NCI-H1105 treated with DMSO at 0.1 percent for 48 hours (cell line): ENCODE measurements around the gene CDH12.
"Not testable (repeated sequence)": the region's sequence is repeated elsewhere in the genome, so short reads cannot be mapped to it uniquely, and the experiment has no call there.

Experiments
- DNase-seq: peaks from one replicate; lab custom pipeline; 2025; lab: John Stamatoyannopoulos, UW

Gene CDH12

DNA sequence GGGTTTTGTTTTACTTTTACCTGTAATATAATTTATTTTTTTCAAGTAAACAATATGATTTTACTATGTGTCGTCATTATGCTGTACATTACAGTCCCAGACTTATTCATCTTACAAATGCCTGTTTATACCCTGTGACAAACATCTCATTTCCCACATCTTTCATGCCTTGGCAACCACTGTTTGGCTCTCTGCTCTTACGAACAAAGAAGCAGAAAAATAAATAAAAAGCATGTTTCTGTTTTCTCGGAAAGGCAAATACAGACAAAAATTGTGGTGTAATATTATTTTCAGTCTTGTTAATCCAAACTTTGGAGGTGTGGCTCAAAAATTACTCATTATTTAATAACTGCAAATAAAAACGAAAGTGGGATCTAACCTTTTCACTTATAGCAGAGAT, 393.0 kb downstream of the CDH12 start:
- no peak for DNase-seq

DNA sequence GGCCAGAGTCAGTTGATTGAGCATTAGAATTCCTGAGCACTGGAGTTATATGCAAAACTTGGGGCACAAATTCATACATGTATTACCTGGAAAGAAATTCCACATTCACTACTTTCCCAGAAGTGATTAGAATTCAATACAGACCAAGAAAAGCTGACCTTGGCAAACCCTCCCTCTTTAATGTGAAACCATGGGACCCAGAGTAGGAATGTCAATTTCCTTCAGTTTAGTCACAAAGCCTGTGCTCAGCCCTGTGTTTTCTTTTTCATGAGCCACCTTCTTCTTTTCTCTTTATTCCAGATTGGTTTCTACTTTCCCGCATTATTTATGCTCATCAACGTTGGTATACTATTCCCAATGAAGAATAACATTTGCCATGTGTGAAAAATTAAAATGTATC, 420.2 kb downstream of the CDH12 start:
- DNase-seq, result no peak

DNA sequence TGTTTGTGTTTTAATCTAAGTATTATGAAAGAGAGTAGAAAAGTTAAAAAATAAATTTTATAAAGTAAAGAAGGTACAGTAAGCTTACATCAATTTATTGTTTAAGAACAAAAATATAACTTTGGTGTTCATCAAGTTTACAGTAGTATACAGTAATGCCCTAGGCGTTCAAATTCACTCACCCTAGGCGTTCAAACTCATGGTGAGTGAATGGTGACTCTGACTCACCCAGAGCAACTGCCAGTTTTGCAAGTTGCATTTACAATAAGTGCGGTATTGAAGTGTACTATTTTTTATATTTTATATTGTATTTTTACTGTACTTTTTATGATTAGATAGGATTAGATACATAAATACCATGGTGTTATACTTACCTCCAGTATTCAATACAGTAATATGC, 421.3 kb downstream of the CDH12 start:
- DNase-seq, result no peak

DNA sequence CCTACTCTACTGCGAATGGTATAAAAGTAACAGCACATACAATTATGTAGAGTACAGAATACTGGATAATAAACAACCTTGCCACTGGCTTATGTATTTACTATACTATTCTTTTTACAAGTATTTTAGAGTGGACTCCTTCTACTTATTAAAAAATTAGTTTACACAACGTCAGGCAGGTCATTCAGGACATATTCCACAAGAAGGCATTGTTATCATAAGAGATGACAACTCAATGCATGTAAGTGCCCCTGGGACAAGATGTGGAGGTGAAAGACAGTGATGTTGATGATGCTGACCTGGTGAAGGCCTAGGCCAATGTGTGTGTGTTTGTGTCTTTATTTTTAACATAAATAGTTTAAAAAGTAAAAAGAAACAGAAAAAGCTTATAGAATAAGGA, 421.7 kb downstream of the CDH12 start:
- no peak for DNase-seq

DNA sequence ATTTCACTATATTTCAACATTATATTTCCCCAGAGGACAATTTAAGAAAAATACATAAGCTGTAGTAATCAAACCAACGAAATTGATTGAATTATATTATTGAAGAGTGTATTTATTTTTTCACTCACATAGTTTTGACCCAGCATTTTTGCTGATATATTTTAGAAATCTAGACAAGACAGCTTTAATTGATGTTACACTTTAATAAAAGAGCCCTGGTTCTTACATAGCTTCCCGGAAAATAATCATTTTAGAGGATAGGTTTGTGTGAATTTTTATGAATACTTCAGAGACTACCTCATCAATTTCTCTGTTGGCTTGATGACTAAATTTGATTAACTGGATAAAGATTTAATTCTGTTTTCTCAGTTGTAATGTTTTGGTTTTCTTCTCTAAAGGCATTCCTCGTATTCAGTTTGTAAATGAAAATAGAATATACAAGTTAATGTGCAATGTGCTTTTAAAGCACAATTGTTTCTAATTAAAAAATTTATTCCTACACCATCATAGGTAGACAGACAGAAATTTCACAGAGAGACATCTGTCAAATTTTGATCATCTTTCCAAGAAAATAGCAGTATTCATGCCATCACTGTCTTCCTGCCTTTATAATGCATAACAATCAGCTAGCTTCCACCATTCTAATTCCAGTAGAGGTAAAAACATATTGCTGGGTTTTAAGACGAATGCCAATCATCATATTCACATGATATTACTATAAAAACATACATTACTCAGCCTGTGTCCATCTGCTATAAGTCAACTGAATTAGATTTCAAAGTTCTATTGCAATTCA, 441.4 kb downstream of the CDH12 start:
- DNase-seq, result no peak

DNA sequence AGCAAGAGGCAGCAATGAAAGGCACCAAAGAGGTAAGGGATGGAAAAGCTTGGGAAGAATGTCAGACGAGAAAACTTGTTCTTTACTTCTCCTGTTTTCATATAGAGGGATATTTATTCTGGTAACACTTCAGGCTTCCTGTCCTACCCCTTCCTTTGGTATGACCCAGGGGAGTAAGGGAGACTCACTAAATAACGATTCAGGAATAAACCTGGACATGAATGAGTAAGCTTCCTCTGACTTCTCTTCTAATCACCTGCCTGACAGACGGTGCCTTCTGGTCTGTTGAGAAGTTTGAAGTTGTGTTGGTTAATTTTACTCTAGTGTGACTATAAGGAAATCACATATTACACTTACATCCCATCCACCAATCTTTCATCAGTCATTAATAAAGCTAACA, 461.2 kb downstream of the CDH12 start:
- DNase-seq, result no peak

DNA sequence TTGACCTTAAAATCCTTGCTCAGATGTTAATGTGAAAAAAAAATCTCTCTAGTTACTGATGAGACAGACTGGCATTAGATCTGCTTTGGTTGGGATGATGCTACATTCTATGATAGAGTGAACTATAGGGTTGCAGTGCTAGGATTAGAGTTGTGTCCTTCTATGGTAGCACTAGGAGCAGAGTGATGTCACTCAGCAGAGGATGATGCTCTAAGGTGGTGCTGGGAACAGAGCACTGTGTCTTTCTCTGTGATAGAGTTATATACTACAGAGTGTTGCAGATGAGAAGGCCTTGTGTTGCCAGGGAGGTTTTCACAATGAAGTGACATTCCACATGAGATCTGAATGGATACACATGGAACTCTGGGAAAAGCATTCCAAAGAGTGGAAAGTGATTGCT, 462.3 kb downstream of the CDH12 start:
- no peak for DNase-seq

DNA sequence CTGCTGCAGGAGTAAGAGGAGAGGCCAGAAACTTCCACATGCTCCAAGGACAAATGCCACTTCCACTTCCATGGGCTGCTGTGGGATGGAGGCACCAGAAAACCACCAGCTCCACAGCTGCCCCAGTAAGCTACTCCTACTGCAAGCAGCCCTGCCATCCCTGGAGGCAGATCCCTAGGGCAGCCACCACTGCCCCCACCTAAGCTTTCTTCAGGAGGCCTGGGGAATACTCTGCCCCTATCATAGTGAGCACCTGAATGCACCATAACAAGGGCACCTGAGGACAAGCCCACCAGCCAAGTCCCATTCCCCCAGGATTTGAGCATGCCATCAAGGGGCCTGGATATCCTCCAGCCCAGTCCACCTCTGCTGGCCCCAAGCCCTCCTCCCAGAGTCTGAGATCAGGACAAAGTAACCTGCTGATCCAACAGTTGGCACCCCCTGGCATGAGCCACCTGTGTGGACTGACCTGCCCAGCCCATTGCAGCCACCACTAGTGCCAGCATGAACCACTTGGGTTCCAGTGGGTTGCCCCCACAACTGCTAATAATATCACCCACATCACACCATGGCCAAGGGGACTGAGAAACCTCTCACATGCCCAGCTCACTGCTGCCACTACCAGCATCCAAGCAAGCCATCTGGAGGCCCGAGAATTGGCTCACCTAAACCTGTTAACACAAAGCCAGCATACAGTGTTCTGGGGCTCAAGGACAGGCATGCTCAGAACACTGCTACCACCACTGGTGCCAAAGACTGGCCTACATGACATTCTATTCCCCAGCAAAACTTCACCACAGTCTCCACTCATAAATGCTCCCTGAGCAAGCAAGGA, 480.1 kb downstream of the CDH12 start:
- DNase-seq, result no peak

DNA sequence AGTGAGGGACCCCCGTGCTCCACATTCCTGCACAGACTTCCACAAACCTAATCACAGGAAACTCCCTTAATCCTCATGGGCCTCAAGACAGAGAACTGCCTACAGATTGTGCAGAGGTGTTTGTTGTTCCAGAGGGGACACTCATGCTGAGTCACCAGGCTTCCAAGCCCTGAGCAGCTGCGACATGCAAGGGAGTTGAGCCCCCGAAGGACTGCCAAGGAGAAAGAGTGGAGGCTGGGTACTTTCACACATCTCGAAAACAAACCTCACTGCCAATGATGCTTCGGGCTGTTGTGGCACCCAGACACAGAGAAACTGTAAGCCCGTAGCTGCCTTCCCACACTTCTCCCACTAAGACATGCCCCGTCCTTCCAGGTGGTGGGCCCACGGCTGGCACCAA, 480.8 kb downstream of the CDH12 start:
- no peak for DNase-seq

DNA sequence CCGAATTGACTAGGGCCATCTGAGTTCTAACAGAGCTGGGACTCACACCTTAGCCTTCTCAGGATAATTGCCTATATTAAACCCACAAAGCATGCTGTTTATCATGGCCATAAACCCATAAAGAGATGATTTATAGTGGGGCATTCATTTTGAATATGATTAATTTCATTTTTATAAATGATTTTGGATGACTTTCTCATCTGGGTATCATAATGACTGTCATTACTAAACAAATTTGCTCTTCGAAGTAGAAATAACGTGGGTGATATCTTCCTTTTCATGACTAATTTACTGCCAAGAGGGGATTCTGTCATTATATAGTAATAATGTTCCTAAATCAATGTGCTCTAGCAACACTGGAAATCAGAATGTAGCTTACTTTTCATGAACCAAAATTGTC, 498.2 kb downstream of the CDH12 start:
- DNase-seq, result peak; percentile 86

DNA sequence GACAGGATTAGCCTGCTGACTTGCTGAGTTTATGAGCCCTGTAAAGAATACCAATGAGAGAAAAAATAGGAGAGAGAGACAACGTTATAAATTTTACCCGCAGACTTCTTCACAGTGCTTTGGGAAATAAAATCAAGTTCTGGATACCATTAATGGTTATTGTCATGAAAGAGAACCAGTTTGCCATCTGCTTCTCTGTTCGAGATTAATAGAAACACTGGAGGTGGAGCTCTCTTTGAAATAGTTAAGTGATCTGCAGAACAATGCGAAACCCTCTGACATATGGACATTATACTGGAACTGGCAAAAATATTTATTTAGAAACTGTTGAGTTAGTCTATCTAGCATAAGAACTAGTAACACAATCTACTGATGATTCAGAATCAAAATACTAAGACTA, 500.7 kb downstream of the CDH12 start:
- DNase-seq, result no peak

DNA sequence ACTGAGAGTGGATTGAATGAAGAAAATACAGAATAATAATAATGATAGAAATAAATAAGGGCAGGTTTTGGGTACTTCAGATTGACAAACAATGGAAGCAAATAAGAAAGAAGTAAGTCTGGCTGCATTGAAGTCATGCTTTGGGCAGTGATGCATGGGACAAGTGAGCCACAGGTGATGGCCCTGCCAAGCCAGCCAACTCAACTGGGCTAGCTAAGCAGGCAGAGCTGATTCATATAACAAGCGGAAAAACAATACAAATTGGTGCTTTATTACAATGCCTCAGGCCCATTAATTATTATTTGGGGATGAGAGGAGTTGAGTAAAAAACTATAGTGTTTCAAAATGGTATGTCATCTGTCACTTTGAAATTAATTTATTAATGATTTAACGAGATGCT, 502.0 kb downstream of the CDH12 start:
- no peak for DNase-seq

DNA sequence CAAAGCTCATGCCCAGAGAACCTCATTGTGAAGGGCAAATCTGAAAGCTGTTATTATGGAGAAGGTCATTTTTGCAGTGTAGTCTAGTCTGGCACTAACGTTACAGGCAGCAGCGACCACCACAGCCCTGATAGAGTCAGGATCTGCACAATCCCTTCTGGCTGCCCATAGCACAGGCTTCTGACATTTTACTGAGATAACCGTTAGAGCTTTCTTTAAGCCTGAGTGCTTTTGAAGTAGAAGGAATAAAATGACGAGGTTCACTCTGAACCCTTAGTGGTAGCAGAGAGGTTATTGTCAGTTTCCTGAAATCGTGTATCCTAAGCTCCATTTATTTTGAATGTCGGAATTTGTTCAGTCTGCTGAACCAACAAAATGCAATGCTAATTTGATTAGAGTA, 505.1 kb downstream of the CDH12 start:
- no peak for DNase-seq

DNA sequence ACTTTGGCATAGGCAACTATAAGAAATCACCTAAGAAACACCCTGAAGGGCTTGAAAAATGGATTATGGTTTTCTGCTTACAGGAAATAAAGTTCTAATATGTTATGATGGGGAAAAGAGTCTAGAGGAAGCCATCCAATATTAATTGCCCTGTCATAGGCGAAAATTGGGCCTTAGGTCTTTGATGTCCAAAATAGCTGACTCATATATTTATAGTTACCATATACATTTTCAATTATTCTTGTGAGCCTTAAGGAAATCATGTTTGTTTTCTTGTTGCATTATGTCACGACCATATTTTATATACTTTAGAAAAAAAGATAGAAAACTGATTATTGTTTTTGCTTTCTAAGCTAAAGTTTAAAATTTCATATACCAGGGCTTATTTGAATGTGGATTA, 509.1 kb downstream of the CDH12 start:
- DNase-seq, result no peak

DNA sequence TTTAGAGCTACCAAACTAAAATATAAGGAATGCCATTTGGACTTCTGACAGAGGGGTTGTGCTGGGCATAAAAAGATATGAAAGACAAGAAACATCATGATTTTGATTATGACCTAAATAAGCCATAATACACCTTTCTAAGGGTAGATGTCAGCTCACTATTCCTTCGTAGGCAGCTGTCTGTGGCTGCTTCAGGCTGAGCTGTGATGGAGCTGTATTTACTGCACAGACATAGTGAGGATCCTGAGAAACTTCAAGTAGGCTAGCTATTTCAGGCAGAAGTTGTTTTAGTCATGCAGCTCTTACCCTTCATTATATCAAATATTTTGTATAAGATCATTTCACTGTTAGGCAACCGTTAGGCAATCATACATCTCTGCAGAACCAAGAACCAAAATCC, 511.7 kb downstream of the CDH12 start:
- no peak for DNase-seq

DNA sequence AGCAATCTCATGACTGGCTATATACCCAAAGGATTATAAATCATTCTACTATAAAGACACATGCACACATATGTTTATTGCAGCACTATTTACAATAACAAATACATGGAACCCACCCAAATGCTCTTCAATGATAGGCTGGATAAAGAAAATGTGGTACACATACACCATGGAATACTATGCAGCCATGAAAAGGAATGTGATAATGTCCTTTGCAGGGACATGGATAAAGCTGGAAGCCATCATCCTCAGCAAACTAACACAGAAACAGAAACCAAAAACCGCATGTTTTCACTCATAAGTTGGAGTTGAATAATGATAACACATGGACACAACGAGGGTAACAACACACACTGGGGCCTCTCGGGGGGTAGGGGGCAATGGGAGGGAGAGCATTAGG, 520.2 kb downstream of the CDH12 start:
- not testable (repeated sequence) for DNase-seq

DNA sequence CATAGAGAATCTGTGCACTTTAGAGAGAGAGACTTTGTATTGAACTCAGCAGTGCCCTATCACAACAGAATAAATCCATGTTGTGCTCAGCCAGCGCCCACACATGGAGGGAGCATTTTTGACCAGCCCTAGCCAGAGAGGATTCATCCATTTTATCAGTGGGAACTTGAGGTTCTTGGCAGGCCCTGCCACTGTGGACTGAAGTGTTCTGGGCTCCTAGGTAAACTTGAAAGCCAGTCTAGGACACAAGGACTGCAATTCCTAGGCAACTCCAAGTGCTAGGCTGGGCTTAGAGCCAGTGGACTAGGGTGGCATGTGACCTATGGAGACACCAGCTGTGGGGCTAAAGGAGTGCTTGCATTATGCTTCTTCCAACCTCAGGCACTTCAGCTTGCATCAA, 523.5 kb downstream of the CDH12 start:
- no peak for DNase-seq

DNA sequence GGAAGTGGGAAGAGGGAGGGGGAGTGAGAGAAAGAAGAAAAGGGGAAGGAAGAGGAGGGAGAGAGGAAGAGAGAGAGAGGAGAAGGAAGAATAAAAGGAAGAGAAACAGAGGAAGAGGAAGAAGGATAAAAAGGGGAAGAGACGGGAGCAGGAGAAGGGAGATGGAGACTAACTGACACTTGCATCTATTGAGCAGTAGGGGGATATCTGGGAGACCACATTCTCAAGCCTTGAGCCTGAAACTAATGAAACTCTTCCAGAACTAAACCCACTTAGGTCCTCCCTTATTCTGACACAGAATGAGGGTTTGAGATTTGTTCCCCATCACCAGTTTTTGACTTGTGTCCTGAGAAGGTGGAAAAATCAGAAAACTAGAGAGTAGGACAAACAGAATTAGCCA, 533.3 kb downstream of the CDH12 start:
- DNase-seq, result no peak

DNA sequence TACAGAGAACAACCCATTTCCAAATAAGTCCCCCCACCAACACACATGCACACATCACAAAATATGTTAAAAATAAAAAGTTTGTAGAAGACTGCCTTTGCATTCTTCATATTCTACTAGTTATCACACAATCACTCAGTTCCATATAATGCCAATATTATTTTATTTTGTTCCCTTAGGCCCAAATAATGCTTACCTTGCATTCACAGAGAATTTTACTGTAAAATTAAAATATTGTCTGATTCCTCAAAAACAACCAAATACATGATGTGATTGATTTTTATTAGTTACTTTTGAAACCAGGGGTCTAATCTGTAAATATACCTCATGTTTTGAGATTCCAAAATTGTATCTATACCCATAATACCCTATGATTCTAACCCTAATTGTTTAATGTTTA, 536.9 kb downstream of the CDH12 start:
- no peak for DNase-seq

DNA sequence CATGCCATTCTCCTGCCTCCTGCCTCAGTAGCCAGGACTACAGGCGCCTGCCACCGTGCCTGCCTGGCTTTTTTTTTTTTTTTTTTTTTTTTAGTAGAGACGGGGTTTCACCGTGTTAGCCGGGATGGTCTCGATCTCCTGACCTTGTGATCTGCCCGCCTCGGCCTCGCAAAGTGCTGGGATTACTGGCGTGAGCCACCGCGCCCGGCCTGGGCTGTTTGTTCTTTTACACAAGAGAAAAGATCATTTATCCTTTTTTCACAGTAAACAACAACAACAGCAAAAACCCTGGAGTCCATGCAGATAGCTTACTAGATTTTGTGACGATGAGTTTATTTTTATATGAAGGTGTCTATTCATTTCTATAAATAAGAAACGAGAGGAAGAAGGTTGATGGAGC, 538.1 kb downstream of the CDH12 start:
- not testable (repeated sequence) for DNase-seq

DNA sequence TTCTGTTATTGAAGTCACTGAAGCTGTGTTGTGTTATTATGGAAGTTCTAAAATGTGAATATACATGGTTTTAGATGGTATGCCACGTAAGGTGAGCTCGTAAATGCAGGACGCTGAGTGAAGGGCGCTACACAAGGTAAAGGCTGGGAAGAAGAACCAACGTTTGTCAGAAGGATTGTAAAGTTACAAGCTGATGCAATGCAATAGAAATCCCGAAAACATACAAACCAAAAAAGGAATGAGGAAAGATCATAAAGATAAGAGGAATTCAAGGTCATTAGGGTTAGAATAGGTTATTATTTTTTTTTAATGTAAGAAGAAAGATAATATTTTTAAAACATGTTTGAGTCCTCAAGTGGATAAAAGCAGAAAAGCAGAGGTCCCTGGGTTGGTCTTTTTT, 538.6 kb downstream of the CDH12 start:
- no peak for DNase-seq

DNA sequence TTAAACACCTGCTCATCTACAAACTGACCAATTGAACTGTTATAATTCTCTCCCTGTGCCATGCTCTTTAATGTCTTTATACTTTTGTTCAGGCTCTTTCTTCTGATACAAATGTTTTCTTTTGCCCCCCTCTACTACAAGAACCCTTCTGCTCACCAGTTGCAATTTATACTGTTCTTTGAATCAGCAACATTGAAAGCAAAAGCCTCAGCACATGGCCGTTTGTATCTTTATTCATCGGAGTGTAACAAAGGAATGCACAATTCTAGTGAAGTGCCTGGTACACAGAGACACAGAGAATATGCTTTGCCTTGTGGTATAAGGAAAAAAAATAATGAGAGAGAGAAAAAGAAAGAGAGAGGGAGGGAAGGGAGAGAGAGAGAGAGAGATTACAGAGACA, 547.1 kb downstream of the CDH12 start:
- DNase-seq, result no peak

DNA sequence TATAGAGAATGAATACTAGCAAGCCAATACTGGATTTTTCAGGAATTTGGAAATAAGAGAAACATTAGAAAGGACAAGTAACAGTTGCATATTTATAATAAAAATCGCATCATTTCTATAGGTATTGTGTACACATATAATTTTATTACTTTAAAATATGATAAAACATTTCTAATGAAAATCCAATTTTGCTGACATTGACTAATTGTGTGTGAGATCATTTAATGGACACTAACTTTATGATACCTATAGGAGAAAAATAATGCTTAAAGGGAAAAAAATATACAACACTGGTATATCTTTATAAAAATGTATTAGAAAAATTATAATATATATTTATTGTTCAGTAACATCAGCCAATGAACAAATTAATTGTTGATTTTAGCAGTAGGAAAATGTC, 557.3 kb downstream of the CDH12 start:
- no peak for DNase-seq

DNA sequence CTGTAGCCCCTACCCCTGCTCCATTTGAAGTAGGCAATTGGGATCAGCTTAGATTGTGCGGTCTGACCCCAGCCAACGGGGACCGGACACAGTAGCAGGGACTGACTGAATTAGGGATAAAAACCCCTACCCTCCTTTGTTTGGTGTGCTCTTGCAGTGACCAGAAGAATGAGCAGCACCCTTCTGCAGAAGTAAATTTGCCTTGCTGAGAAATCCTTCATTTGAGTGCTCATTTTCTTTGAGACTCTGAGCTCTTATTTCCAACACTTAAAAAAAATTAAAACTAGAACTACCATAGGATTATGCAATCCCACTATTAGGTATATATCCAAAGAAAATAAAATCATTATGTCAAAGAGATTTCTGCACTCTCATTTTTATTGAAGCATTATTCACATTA, 560.0 kb downstream of the CDH12 start:
- no peak for DNase-seq
